Measurements from ENCODE around the gene LYSMD3.

LYSMD3 gene

DNA sequence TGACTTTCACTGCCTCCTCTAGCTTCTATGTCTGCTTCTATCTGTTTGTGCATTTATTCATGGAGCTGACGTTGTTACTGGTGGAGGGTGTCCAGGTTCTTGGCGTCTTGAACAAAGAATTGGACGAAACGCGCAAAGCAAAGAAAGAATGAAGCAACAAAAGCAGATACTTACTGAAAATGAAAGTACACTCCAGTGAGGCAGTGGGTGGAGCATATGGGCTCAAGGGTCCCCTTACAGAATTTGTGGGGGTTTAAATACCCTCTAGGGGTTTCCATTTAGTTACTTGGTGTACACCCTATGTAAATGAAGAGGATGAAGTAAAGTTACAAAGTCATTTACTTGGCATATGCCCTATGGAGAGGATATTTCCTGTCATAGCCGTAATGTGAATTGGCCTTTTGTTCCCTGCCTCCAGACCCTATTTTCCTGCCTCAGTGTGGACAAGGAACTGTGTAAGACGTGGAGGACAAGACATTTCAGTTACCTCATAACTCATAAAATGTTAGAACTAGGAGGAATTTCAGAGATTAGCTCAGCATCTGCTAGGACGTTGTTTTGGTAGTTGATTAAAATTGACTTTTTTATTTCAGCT, 51.7 kb downstream of the LYSMD3 start:
- no peak for DNase-seq

DNA sequence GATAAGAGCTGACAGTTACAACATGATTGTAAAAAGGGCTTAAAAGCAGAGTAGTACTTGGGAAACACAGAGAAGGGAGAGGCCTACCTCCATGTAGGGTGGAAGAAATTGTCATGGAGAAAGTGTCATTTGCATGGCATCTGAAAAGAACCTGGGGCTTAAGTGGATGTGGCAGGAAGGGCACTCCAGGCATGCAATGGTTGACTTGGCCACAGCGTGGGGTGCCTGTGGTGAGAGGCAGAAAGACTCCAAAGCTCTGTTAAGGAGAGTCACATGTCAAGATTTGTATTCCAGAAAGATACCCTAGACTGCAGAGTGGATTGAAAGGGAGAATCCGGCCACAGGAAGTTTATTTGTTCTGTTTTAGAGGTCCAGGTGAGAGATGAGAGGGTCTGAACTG, 52.3 kb downstream of the LYSMD3 start:
- DNase-seq, result no peak

GRCh38 chr5:90476391-90476790, 53.0 kb downstream of the LYSMD3 start:
- no peak for DNase-seq

DNA sequence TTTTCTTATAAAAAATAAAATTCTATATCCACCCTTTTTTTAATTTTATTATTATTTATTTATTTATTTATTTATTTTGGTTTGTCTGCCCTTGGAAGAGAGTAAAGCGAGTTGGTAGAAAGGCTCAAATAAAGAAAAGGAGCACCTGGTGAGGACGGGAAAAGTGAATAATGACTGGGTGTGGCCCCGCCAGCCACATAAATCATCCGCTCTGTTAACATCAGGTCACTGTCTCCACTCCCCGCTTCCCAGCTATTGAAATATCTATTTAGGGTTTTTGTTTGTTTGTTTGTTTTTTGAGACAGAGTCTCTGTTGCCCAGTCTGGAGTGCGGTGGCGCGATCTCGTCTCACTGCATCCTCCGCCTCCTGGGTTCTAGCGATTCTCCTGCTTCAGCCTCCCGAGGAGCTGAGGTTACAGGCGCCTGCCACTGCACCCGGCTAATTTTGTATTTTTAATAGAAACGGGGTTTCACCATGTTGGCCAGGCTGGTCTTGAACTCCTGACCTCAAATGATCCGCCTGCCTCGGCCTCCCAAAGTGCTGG, 53.9 kb downstream of the LYSMD3 start:
- no peak for DNase-seq

GRCh38 chr5:90474235-90475107, 54.9 kb downstream of the LYSMD3 start, which contains the start of the genes MBLAC2 and POLR3G:
TSS of gene MBLAC2 (minus strand) at chr5:90474771. CDS start at chr5:90474292, 479 bp downstream.
TSS of gene POLR3G (plus strand) at chr5:90474864. CDS start at chr5:90485568, 10,704 bp downstream.
- DNase-seq, result peak; percentile 94 to 96

DNA sequence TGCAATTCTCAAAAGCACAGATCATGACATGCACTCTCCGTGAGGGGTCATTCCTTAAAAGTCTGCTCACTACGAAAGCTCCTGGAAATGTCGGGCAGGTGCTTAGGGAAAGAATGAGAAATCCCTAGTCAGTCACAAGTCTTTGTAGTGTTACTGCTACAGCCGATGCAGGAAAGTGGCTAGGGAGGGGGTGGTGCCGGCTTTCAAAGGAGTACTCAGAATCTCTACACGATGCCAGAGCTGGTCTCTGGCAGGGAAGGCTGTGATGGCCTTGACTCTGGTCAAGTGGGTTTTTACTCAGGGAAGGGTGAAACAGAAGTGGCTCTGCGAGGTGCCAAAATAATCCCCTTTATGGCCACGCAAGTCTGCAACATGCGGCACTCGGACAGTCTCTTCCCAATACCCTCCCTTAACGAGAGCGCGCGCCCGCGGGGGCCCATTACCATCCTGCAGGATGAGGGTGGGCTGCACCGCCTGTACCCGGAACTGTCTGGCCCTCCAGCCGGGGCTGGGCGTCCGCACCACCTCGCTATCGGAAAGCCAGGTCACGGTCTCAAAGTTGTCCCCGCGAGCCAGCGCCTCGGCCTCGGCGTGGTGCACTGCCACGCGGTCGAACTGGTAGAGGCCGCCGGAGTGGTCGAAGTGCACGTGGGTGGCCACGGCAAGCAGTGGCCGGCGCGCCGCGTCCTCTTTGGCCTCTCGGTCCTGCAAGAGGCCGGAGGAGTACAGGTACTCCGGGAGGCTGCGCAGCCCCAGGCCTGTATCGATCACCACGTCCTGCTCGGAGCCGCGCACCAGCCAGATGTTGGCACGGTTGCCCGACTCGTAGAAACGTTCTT, 55.8 kb downstream of the LYSMD3 start:
- DNase-seq, result peak; percentile 51 to 53

DNA sequence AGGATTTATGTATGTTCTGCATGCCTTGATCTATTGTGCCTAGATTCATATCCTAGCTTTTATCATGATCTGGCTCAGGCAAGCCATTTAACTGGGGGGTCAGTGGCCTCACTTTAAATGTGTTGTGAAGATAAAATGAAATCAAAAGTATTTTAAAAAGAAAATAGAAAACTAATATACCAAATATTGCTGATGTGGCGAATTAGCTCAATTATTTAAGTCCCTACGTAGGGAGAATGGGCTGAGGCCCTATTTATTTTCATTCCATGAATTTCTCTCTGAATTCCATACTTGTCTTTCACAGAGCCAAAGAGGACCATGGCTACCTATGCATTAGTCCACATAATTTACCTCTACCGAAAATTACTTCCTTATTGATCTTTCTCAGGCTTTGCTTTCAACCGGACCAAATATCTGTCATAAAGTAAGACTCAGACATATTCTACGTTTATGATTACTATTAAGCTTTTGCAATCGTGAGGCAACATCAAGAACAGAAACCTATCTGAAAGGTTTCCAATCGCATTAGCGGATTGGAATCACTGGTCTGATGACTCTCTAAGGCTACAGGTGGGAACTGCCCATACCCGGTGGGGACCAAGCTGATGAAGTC, 56.5 kb downstream of the LYSMD3 start:
- DNase-seq, result no peak
